Esophagus muscularis mucosa (tissue), 4 donors: Measurements from ENCODE around the gene BET1L. TPM values are rescaled to one million over a fixed set of nuclear protein-coding genes. Genes with fewer than 3 reads are reported as not detected.
"Not testable (repeated sequence)": the region's sequence is repeated elsewhere in the genome, so short reads cannot be mapped to it uniquely, and the experiment has no call there.

Source experiments
- DNase-seq: peaks from one replicate; pipeline ENCODE4 v3.0.0-alpha.2; 2017; ENCODE audit errors: extremely low spot score
- H3K27ac ChIP-seq, 4 donors: fragments of 200-600 bp; sonication (generic); replicated peaks in 1 of 4; 1 replicate in 3 of 4; 2 replicates in 1 of 4; pipeline ENCODE4 v1.5.1; 2016 to 2019; ENCODE audit warnings: mild to moderate bottlenecking in 1 of 4
- H3K27me3 ChIP-seq, 4 donors: fragments of 200-600 bp; sonication (generic); one replicate each; pipeline versions ENCODE4 v1.5.1 to v1.6.0; 2016 to 2019
- H3K36me3 ChIP-seq, 4 donors: fragments of 200-600 bp; sonication (generic); one replicate each; pipeline ENCODE4 v1.5.1; 2016 to 2019
- H3K4me1 ChIP-seq, 4 donors: fragments of 200-600 bp; sonication (generic); one replicate each; pipeline ENCODE4 v1.5.1; 2016 to 2019
- H3K4me3 ChIP-seq, 4 donors: fragments of 200-600 bp; sonication (generic); 1 replicate in 2 of 4; 2 replicates in 2 of 4; pipeline ENCODE4 v1.5.1; 2016 to 2019; ENCODE audit warnings: mild to moderate bottlenecking in 4 of 4, moderate library complexity in 1 of 4
- H3K9me3 ChIP-seq, 4 donors: fragments of 200-600 bp; sonication (generic); 1 replicate in 3 of 4; 2 replicates in 1 of 4; pipeline ENCODE4 v1.5.1; 2016 to 2019
- CTCF ChIP-seq, 3 experiments: fragments of 200-600 bp in 2 of 3; fragments of 450-650 bp in 1 of 3; sonication (generic) in 2 of 3; IDR thresholded peaks; one replicate each; pipeline ENCODE4 v1.5.1; 2017 to 2019; ENCODE audit warnings: antibody characterized with exemption in 3 of 3, mild to moderate bottlenecking in 2 of 3, moderate library complexity in 1 of 3
- EP300 ChIP-seq: sonication (generic); formaldehyde crosslinking; IDR thresholded peaks from one replicate; pipeline ENCODE4 v1.6.1; 2017; ENCODE audit warnings: antibody characterized with exemption
- POLR2A ChIP-seq: fragments of 450-650 bp; IDR thresholded peaks from one replicate; pipeline ENCODE4 v1.6.1; 2017; ENCODE audit warnings: antibody characterized with exemption, moderate library complexity, mild to moderate bottlenecking, low read depth
- POLR2AphosphoS5 ChIP-seq, 2 donors: sonication (generic); formaldehyde crosslinking; IDR thresholded peaks; one replicate each; pipeline ENCODE4 v1.6.1; 2017; ENCODE audit warnings: antibody characterized with exemption in 2 of 2
- WGBS: methylation state at CpG from one replicate; pipeline ENCODE4 v1.1.5; 2018; 5-methylcytosine and 5-hydroxymethylcytosine counted together
- intact Hi-C: fragments of 100-400 bp; cut with DNase I; formaldehyde crosslinking; loops from one replicate; pipeline ENCODE4 v1.15.1; 2023
- total RNA-seq, 4 donors: library from RNA; depleted of rRNA; stranded (reverse); fragments of >200 nt; gene quantifications; one replicate each; pipeline versions ENCODE4 v1.1.0 to v1.2.1, GENCODE V29; 2016

Gene BET1L
- total RNA-seq, 4 donors from 2014 or later: 16.2 to 32.9 (median 30.5) TPM

- intact Hi-C loops: no loop called here
- 93% methylated on average over 8 of the region's 8 CpGs for WGBS
Measured at GRCh38 chr11:249062-249461, 41.9 kb upstream of the BET1L start.

DNA sequence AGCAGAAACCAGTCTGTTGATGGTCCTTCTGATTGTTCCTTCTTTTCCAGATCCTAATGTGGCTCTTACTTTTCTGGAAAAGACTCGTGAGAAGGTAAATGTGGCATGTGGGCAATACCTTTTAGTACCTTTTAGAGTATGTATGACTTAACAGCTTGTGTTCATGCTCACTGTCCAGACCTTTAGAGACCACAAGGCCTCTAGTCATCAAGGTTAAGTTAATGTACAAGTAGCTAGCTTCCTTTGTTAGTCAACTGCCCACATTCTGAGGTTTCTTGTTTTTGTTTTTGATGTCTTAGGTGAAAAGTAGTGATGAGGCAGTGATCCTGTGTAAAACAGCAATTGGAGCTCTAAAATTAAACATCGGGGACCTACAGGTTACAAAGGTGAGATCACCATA, 37.2 kb upstream of the BET1L start:
- intact Hi-C loops: no loop called here
- peaks cover 57 to 100% (median 81%) of the 10 kb centered on the region in 4 donors for H3K36me3 ChIP-seq
- no peaks in the 10 kb centered on the region for H3K27me3 ChIP-seq
- H3K27ac ChIP-seq: no peak overlapping the region
- H3K4me3 ChIP-seq: no peak overlapping the region
- 92% methylated on average over 2 of the region's 2 CpGs for WGBS
- TF ChIP-seq POLR2AphosphoS5 (IDR thresholded peaks at IDR 0.05): no peak
- no peak for TF ChIP-seq EP300
- TF ChIP-seq CTCF (IDR thresholded peaks at IDR 0.05): no peak
- no peak for TF ChIP-seq POLR2A
- no peaks in the 10 kb centered on the region for H3K9me3 ChIP-seq
- no peak for DNase-seq
- H3K4me1 ChIP-seq: peaks cover 0 to 10% (median 3%) of the 10 kb centered on the region in 4 donors

More at GRCh38 chr11:249062-249461, 41.9 kb upstream of the BET1L start:
- no peaks in the 10 kb centered on the region for H3K27me3 ChIP-seq
- peaks cover 69 to 99% (median 96%) of the 10 kb centered on the region in 4 donors for H3K36me3 ChIP-seq
- DNase-seq: no peak
- no peaks in the 10 kb centered on the region for H3K9me3 ChIP-seq
- H3K27ac ChIP-seq: no peak overlapping the region
- TF ChIP-seq CTCF (IDR thresholded peaks at IDR 0.05) (no peak), POLR2AphosphoS5 (IDR thresholded peaks at IDR 0.05) (no peak), POLR2A (no peak), EP300 (no peak)
- H3K4me1 ChIP-seq: no peaks in the 10 kb centered on the region
- no peak overlapping the region for H3K4me3 ChIP-seq

- no peak for TF ChIP-seq POLR2AphosphoS5 (IDR thresholded peaks at IDR 0.05)
- no peak for TF ChIP-seq CTCF (IDR thresholded peaks at IDR 0.05)
- no peak for TF ChIP-seq EP300
- no peak for TF ChIP-seq POLR2A
- DNase-seq: no peak
- H3K4me1 ChIP-seq: peaks cover 14 to 25% (median 22%) of the 10 kb centered on the region in 4 donors
- H3K27ac ChIP-seq: no peak overlapping the region
- peaks cover 34 to 74% (median 53%) of the 10 kb centered on the region in 4 donors for H3K36me3 ChIP-seq
- no peaks in the 10 kb centered on the region for H3K27me3 ChIP-seq
- intact Hi-C loops: no loop called here
- H3K4me3 ChIP-seq: no peak overlapping the region
- WGBS: 91% methylated on average over 5 of the region's 5 CpGs
- H3K9me3 ChIP-seq: no peaks in the 10 kb centered on the region
Measured at GRCh38 chr11:241634-242033, 34.4 kb upstream of the BET1L start.

DNA sequence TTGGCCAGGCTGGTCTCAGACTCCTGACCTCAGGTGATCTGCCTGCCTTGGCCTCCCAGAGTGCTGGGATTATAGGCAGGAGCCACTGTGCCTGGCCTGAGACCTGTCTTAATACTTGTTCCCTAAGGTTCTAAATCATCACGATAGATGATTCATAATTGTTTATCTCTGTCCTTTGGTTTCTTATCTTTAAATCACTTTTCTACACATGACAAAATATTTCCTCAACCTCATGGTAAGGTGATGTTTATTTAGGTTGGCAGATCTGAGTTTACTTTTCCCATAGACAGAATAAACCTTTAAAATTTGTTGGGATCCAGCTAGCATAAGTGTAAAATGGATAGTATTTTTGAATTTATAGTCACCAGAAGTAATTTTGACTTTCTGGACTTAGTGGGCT, 33.1 kb upstream of the BET1L start:
- Histone ChIP-seq H3K9me3 (no peaks in the 10 kb centered on the region), H3K4me1 (peaks cover 18 to 29% (median 26%) of the 10 kb centered on the region in 4 donors), H3K36me3 (peaks cover 24 to 61% (median 41%) of the 10 kb centered on the region in 4 donors), H3K27ac (no peak overlapping the region), H3K27me3 (no peaks in the 10 kb centered on the region), H3K4me3 (no peak overlapping the region)
- intact Hi-C loops: no loop called here
- no peak for DNase-seq
- 40% methylated on average over 1 of the region's 1 CpG for whole genome bisulfite sequencing
- TF ChIP-seq POLR2A (no peak), CTCF (IDR thresholded peaks at IDR 0.05) (no peak), POLR2AphosphoS5 (IDR thresholded peaks at IDR 0.05) (no peak), EP300 (no peak)

- not testable (repeated sequence) for H3K9me3 ChIP-seq, DNase-seq
Measured at GRCh38 chr11:238346-238745, 31.1 kb upstream of the BET1L start.

More at GRCh38 chr11:238346-238745, 31.1 kb upstream of the BET1L start:
- peaks cover 6 to 41% (median 25%) of the 10 kb centered on the region in 4 donors for H3K36me3 ChIP-seq
- H3K4me3 ChIP-seq, intact Hi-C loops, H3K27ac ChIP-seq, H3K27me3 ChIP-seq: not testable (repeated sequence)
- WGBS: 82% methylated on average over 7 of the region's 7 CpGs
- peaks cover 26 to 37% (median 33%) of the 10 kb centered on the region in 4 donors for H3K4me1 ChIP-seq
